Measurements from ENCODE around the gene BCL7C. TPM values are rescaled to one million over a fixed set of nuclear protein-coding genes. Genes with fewer than 3 reads are reported as not detected.

Gene BCL7C
- total and polyA plus RNA-seq, 10 of the 15 experiments (the other 5 are each of a cell fraction or from before 2014, with no cell fraction given) = 1.1 to 30.5 (median 13.7) TPM

GRCh38 chr16:30846649-30847402 is 47.1 kb downstream of the BCL7C start:
- DNase-seq (ENCODE audit: low read depth, low spot score) (no peak), ATAC-seq (no peak), FAIRE-seq (no peak)
- no TSS peak for BruUV-seq (replicated peaks)
- Histone ChIP-seq H3K27ac (ENCODE audit: control insufficient read depth, insufficient read depth) (no peak overlapping the region), H2AFZ (ENCODE audit: control insufficient read depth, low read depth, low read length) (no peak overlapping the region), H3K4me2 (ENCODE audit: control insufficient read depth, insufficient read depth) (no peak overlapping the region), H3K4me3 (no peak overlapping the region), H3K36me3 (ENCODE audit: control insufficient read depth in 2 of 2, insufficient read depth in 2 of 2, low read length in 1 of 2) (no peaks in the 10 kb centered on the region), H3K27me3 (replicated peaks in 1 of 2; ENCODE audit: control insufficient read depth in 2 of 2, insufficient read depth in 2 of 2, low read length in 1 of 2) (no peaks in the 10 kb centered on the region), H3K9ac (ENCODE audit: control insufficient read depth, insufficient read depth, low read length) (no peak overlapping the region), H3K9me3 (replicated peaks; ENCODE audit: control insufficient read depth, insufficient read depth, low read length) (no peaks in the 10 kb centered on the region), H3K4me1 (ENCODE audit: control insufficient read depth, insufficient read depth, low read length) (peaks cover 5% of the 10 kb centered on the region), H3K79me2 (ENCODE audit: control insufficient read depth, insufficient read depth, low read length) (no peaks in the 10 kb centered on the region), H4K20me1 (ENCODE audit: control insufficient read depth, insufficient read depth) (no peaks in the 10 kb centered on the region)
- ChIA-PET RAD21 (ENCODE audit: unreplicated experiment) (interaction anchor here (0.6 to 5.7 kb wide), 8 partner anchors 27 to 94 kb away, joined by 4 to 88 read pairs (median 13); partner anchors contain the start of gene FBXL19), SMC1A (ENCODE audit: uncharacterized antibody, unreplicated experiment) (interaction anchor here (0.8 to 8.0 kb wide), 9 partner anchors 7 to 103 kb away, joined by 3 to 146 read pairs (median 13); partner anchors contain the start of gene CTF1), POLR2A (no interaction called here), CTCF (interaction anchor here (1.0 to 5.6 kb wide), 10 partner anchors 23 to 95 kb away, joined by 3 to 174 read pairs (median 26); partner anchors contain the start of genes BCL7C and CTF1)
- TF ChIP-seq SREBF1 (IDR thresholded peaks at IDR 0.05; ENCODE audit: low read length) (no peak), NFYA (IDR thresholded peaks at IDR 0.05; ENCODE audit: borderline replicate concordance, low read depth, low read length) (no peak), BRCA1 (IDR thresholded peaks at IDR 0.05; ENCODE audit: low read depth, low read length) (no peak), NRF1 (conservative IDR thresholded peaks at IDR 0.05; ENCODE audit: low read depth, low read length) (no peak), RAD51 (IDR thresholded peaks at IDR 0.05) (no peak), TARDBP (IDR thresholded peaks at IDR 0.05; ENCODE audit: borderline replicate concordance) (no peak), EZH2 (IDR thresholded peaks at IDR 0.05; ENCODE audit: borderline replicate concordance, control insufficient read depth, low read depth, low read length) (no peak), NFXL1 (IDR thresholded peaks at IDR 0.05; ENCODE audit: borderline replicate concordance) (no peak), IKZF2 (IDR thresholded peaks at IDR 0.05) (no peak), FOS (IDR thresholded peaks at IDR 0.05; ENCODE audit: borderline replicate concordance, extremely low read depth, insufficient read length) (no peak), RCOR1 (conservative IDR thresholded peaks at IDR 0.05; ENCODE audit: low read depth, low read length) (no peak), ZNF274 (IDR thresholded peaks at IDR 0.05; ENCODE audit: insufficient read depth, insufficient read length) (no peak), IKZF1 (conservative IDR thresholded peaks at IDR 0.05) (no peak), MYC (IDR thresholded peaks at IDR 0.05; ENCODE audit: insufficient read depth, insufficient read length, insufficient replicate concordance, low read length, severe bottlenecking) (no peak), RFX5 (IDR thresholded peaks at IDR 0.05; ENCODE audit: low read depth, low read length) (no peak), SMC3 (IDR thresholded peaks at IDR 0.05; ENCODE audit: borderline replicate concordance, low read length) (no peak), IRF4 (IDR thresholded peaks at IDR 0.05; ENCODE audit: low read depth, low read length) (no peak), MTA2 (IDR thresholded peaks at IDR 0.05; ENCODE audit: low read depth) (no peak)
- 80% methylated on average over 4 of the region's 4 CpGs for WGBS (ENCODE audit: insufficient coverage, insufficient replicate concordance, low lambda C conversion rate, missing lambda C conversion rate)
- in situ Hi-C loops (cut with MboI) (no loop called here), intact Hi-C loops (cut with micrococcal nuclease; ENCODE audit: unreplicated experiment) (no loop called here)

Measured in GM12878 (cell line).